OCI-LY7 (cell line): ENCODE data around the gene SLC26A11.

ENCODE experiments used
- CTCF ChIP-seq: fragments of 200-600 bp; sonication (generic); conservative IDR thresholded peaks from 2 replicates; pipeline ENCODE4 v1.5.1; 2014; ENCODE audit warnings: mild to moderate bottlenecking, antibody characterized with exemption, low read length, moderate library complexity, mixed read lengths
- EZH2phosphoT487 ChIP-seq: fragments of 200-600 bp; sonication (generic); IDR thresholded peaks from 2 replicates; pipeline ENCODE4 v1.6.1; 2018; ENCODE audit warnings: low read depth, borderline replicate concordance, mild to moderate bottlenecking, mixed run types, antibody characterized with exemption, low read length, moderate library complexity, mixed read lengths

- TF ChIP-seq EZH2phosphoT487 (no peak), CTCF (no peak)
Observed at GRCh38 chr17:80202197-80202596, 18.0 kb upstream of the SLC26A11 start.
